M059J (cell line): ENCODE data around the gene LURAP1L. TPM values are rescaled to one million over a fixed set of nuclear protein-coding genes. Genes with fewer than 3 reads are reported as not detected.
A peak's percentile ranks its signal among the peaks of the same experiment; 100 is the strongest.

Experiments used
- DNase-seq: peaks from one replicate; pipeline ENCODE4 v3.0.0-alpha.2; 2012; ENCODE audit warnings: low read depth
- total RNA-seq: library from RNA; depleted of rRNA; stranded (reverse); fragments of >200 nt; shearing (Covaris generic); gene quantifications from 2 replicates; pipeline ENCODE4 v1.2.3, GENCODE V29; 2014

LURAP1L gene
- total RNA-seq, 1 experiment from 2014 or later: 3.2 TPM

DNA sequence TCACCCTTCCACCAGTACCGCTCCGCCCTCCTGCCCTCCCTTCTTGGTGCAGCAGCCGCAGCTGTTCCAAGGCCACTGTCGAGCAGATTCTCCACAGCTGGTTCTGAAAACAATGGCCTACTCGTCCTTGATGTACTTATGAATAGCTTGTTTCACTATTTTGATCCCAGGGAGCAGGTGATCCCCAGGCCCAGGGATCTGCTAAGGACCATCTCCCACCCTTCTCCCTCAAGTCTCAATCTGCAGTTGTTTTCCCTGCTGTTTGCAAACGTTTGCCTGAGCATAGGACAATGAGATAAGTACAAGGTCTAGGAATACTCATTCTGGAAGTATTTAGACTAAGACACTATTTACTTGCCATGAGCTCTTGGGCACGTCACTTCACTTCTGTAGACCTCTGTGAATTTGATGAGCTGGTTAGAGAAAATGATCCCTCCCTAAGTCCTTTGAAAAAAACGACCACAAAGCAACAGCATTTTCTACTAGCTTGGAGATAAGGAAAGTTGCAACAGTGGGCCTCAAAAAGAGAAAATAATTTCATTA is 1.8 kb downstream of the LURAP1L start:
- DNase-seq: peak; percentile 54

DNA sequence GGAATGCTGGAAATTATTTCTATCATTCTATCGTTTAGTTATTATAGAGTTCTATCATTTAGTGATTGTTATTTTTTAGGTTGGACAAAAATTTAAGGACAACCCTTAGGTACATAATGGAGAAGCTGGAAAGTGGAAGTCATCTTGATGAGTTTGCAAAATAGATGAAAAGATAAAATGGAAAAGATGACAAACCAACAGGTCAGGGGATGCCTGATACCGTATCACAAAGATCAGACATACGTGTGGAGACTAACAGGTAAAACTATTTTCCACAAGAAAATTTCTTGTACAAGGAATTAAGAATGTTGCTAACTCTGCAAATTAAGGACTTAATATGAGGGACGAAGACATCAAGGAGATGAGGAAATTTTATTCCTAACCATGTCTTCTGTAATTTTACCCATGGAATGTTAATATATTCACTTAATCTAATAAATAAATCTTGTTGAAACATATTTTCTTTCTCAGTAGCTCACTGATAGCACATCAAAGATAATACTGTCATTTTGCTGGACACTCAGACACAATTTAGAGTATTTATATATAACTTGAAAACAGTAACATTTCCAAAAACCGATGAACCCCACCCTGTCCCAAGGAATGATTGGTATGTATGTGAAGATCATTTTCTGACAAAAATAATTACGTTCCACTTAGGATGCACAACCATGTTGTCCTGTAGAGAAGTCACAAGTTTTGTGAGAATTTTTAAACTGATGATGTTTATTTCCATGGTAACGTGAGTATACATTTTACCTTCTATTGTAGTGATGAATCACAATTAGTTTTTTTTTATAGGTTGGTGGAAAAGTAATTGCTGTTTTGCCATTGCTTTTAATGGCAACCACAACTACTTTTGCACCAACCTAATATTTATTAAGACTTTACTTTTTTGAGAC is 2.6 kb downstream of the LURAP1L start:
- peak; percentile 46 for DNase-seq

- no peak for DNase-seq
Measured at GRCh38 chr9:12778389-12778788, 3.6 kb downstream of the LURAP1L start.

DNA sequence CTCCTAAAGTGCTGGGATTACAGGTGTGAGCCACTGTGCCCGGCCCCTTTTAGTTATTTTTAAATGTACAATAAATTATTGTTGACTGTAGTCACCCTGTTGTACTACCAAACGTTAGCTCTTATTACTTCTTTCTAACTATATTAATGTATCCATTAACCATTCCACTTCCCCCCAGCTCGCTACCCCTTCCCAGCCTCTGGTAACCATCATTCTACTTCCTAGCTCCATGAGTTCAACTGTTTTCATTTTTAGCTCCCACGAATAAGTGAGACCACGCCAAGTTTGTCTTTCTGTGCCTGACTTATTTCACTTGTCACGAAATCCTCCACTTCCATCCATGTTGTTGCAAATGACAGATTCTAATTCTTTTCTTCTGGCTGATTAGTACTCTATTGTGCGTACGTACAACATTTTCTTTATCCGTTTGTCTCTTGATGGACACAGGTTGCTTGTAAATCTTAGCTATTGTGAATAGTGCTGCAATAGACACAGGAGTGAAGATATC is 6.5 kb downstream of the LURAP1L start:
- no peak for DNase-seq

DNA sequence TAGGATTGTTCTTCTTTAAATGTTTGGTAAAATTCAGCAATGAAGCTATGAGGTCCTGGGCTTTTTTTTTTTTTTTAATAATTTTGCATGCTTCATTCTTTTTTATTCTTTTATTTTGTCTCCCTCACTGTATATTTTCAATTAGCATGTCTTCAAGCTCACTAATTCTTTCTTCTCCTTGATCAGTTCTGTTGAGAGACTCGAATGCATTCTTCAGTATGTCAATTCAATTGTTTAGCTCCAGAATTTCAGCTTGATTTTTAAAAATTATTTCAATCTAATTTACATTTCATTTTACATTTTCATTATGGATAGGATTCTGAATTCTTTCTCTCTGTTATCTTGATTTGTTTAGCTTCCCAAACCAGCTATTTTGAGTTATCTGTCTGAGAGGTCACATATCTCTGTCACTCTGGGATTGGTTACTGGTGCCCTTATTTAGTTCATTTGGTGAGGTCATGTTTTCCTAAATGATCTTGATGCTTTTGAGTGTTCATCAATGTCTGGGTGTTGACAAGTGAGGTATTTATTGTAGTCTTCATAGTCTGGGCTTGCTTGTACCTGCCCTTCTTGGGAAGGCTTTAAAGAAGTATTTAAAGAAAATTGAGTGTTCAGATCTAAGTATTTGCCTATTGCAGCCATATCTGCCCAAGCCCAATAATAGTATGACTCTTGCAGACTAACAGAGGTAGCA is 9.1 kb downstream of the LURAP1L start:
- DNase-seq: no peak

DNA sequence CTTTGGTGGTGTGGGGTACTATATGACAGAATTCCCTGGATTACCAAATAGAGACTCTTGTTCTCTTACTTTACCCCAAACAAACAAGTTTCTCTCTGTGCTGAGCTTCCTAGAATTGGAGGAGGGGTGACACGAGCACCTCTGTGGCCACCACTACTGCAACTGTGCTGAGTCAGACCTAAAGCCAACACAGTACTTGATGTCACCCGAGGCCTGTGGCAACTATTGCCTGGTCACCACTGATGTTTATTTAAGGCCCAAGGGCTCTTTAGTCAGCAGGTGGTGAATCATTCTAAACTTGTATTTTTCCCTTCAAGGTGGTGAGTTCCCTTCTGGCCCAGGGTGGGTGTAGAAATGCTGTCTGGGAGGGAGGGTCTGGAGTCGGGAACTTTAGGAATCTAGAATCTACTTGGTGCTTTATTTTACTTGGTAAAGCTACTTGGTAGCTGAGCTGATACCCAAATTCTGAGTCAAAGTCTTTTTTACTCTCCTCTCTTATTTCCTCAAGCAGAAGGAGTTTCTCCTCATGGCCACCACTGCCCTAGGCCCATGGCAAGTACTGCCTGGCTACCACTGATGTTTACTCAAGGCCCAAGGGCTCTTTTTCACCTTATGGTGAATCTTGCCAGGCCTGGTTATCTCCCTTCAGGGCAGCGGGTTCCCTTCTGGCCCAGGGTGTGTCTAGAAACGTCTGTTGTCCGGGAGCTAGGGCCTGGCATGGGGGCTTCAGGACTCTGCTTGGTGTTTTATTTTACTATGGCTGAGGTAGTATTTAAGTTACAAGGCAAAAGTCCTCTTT is 9.8 kb downstream of the LURAP1L start:
- DNase-seq: peak; percentile 100

DNA sequence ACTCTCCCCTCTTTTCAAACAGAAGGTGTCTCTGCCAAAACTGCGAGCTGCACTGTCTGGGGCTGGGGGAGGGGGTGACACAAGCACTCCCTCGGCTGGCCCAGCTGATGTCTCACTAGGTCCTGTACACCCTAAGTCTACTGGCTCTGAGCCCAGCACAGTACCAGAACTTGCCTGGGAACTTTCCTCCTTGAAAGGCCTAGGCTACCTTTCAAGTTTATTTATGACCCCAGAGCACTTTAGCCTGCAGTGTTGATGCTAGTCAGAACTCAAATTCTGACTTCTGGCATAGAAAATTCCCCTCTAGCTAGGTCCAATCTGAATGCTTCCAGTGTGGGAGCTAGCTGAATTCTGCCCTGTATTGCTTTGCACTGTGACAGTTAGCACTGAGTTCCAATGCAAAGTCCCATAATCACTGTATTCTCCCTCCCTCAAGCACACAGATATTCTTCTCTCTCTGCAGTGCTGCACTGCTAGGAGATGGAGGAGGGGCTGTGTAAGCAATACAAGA is 10.5 kb downstream of the LURAP1L start:
- peak; percentile 98 for DNase-seq

GRCh38 chr9:12785941-12786340 is 11.1 kb downstream of the LURAP1L start:
- DNase-seq: no peak

GRCh38 chr9:12790001-12790400 is 15.2 kb downstream of the LURAP1L start:
- peak; percentile 22 for DNase-seq

GRCh38 chr9:12790883-12791282 is 16.1 kb downstream of the LURAP1L start:
- no peak for DNase-seq

DNA sequence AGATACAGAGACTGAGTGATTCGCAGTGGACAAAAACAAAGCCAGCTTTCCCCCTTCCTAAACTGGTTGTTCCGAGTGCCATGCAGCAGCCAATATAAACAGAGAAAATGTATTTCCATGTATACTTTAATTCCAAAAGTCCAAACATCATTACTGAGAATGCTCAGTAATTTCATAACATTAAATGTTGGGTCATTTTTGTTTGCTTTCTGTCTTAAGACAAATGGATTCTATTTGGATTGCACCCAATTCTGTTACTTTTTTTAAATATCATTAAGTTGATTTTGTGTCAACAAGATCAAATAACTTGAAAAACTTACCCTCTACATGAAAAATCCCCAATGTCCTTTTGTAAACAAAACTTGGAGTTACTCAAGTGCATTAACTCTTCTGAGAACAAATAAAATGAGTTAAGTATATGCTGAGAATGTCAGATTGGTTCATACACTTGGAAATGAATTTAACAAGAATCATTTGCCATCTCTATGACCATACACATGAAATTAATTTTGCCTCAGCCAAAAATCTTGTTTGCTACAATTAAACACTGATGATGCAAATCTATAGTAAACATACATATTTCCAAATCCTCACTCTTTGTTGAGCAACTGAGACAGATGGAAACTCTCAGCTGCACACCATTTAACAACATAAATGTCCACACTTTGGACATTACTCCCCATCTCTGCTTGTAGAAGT is 19.4 kb downstream of the LURAP1L start:
- DNase-seq: no peak

- no peak for DNase-seq
Measured at GRCh38 chr9:12796601-12797000, 21.8 kb downstream of the LURAP1L start.

- no peak for DNase-seq
Measured at GRCh38 chr9:12797037-12797436, 22.2 kb downstream of the LURAP1L start.

DNA sequence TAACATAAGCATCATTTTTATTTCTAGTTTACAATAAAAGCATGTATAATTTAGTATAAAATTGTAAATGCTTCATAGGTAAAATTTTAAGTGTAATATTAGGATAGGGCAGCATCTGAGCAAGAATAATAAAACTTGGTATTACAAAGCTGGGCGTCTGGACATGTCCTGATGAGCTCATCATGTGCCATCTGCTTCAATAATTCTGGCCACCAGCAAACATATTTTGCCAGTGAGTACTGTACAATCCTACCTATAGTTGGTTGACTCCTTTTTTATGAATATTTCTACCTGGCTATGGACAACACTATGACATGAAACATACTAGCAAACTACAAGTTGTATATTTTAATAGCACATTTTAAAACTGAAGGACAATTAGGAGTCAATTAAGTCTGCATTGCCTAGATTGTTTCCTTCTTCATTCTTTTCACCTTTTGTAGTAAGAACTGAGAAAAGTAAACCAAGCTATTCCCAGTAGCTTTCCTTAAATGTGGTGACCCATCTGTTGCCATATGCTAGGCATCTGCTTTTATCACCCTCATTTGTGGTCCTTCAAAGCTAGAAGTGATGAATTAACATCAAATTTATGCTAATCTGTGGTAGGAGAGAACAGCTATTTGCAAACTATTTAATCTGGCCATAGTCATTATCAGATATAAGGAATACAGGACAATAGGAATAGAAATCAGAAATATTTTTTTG is 23.4 kb downstream of the LURAP1L start:
- DNase-seq: no peak

- no peak for DNase-seq
Measured at GRCh38 chr9:12801187-12801586, 26.4 kb downstream of the LURAP1L start.

DNA sequence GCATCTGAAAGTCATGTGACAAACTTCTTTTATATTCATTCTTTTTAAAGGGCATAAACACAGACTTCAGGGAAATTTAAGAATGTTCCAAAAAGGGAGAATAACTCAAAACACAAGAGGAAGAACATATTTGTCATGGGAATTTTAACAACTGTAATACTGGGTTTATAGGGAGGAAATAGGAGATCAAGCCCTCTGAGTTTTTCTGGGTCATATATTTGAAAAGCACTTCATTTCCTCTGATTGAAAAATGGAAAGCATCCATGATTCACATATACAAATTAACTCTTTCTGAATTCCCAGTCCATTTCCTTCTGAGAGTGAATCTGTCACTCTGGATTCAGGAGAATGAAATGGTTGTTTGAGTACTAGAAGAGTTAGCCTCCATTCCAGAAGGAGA is 26.8 kb downstream of the LURAP1L start:
- DNase-seq: no peak

GRCh38 chr9:12802093-12802492 is 27.3 kb downstream of the LURAP1L start:
- DNase-seq: no peak

DNA sequence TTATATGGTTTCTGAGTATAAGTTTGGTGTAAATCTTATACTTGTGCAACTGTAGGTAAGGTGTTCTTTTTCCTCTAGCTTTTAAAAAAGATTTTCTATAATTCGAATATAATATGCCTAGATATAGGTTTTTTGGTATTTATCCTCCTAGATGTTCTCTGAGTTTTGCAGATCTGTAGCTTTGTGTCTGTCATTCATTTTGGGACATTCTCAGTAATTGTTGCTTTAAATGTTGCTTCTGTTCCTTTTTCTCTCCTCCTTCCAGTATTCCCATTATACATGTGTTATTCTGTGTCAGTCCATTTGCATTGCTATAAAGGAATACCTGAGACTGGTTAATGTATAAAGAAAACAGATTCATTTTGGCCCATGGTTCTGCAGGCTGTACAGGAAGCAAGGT is 33.7 kb downstream of the LURAP1L start:
- no peak for DNase-seq

- no peak for DNase-seq
Measured at GRCh38 chr9:12809720-12810119, 34.9 kb downstream of the LURAP1L start.

GRCh38 chr9:12811935-12812334 is 37.1 kb downstream of the LURAP1L start:
- no peak for DNase-seq
